ENCODE measurements around the gene RTN4RL1.

- TF ChIP-seq CTCF (IDR thresholded peaks at IDR 0.05) (no peak), POLR2A (IDR thresholded peaks at IDR 0.05) (no peak)
Measured at GRCh38 chr17:2020721-2021120, 4.4 kb downstream of the RTN4RL1 start.

All from tibial nerve (tissue), 3 donors.